AG04449 (cell line): Measurements from ENCODE around the gene LAGE3.

Source experiments
- CTCF ChIA-PET: fragments of 350-600 bp; formaldehyde crosslinking; extraction: SDS; loops from one replicate; lab custom pipeline; 2021; ENCODE audit warnings: antibody characterized with exemption; lab: Yijun Ruan, JAX
- POLR2A ChIA-PET: fragments of 400-600, 350-600 bp; formaldehyde crosslinking; extraction: SDS; loops from one replicate; lab custom pipeline; 2020; ENCODE audit warnings: antibody characterized with exemption, inconsistent platforms; lab: Yijun Ruan, JAX
- DNase-seq: peaks from one replicate; pipeline ENCODE4 v3.0.0-alpha.2; 2010; ENCODE audit warnings: low read depth, low spot score
- H3K4me3 ChIP-seq: 2 replicates; pipeline ENCODE4 v1.5.1; 2011; ENCODE audit warnings: low read depth, mild to moderate bottlenecking, control low read depth, low read length
- TF ChIP-seq, protein P1 (sequence below): IDR thresholded peaks from one replicate; pipeline ENCODE4 v1.5.1; 2011; ENCODE audit warnings: mild to moderate bottlenecking, moderate library complexity, low read length, control low read depth, inconsistent platforms; ENCODE audit not compliant: insufficient read depth; ENCODE audit errors: missing control alignments

The LAGE3 gene

DNA sequence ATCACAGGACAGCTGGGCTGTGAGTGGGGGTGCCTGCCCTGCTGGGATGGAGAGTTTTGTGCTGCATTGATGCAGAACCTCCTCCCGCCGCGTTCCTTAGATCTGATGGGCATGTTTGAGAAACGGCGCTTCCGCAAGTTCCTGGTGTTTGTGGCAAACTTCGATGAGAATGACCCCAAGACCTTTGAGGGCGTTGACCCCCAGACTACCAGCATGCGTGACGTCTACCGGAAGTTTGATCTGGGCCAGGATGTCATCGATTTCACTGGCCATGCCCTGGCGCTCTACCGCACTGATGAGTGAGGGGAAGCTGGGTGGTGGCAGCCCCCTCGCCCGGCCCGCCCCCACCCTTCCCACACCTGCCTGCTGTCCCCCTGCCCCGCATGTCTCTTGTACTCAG is 39.2 kb downstream of the LAGE3 start:
- H3K4me3 ChIP-seq, result no peak overlapping the region
- POLR2A ChIA-PET, result no interaction called here
- CTCF ChIA-PET, result no interaction called here
- DNase-seq, result no peak
- TF ChIP-seq, protein P1, sequence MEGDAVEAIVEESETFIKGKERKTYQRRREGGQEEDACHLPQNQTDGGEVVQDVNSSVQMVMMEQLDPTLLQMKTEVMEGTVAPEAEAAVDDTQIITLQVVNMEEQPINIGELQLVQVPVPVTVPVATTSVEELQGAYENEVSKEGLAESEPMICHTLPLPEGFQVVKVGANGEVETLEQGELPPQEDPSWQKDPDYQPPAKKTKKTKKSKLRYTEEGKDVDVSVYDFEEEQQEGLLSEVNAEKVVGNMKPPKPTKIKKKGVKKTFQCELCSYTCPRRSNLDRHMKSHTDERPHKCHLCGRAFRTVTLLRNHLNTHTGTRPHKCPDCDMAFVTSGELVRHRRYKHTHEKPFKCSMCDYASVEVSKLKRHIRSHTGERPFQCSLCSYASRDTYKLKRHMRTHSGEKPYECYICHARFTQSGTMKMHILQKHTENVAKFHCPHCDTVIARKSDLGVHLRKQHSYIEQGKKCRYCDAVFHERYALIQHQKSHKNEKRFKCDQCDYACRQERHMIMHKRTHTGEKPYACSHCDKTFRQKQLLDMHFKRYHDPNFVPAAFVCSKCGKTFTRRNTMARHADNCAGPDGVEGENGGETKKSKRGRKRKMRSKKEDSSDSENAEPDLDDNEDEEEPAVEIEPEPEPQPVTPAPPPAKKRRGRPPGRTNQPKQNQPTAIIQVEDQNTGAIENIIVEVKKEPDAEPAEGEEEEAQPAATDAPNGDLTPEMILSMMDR, result no peak

DNA sequence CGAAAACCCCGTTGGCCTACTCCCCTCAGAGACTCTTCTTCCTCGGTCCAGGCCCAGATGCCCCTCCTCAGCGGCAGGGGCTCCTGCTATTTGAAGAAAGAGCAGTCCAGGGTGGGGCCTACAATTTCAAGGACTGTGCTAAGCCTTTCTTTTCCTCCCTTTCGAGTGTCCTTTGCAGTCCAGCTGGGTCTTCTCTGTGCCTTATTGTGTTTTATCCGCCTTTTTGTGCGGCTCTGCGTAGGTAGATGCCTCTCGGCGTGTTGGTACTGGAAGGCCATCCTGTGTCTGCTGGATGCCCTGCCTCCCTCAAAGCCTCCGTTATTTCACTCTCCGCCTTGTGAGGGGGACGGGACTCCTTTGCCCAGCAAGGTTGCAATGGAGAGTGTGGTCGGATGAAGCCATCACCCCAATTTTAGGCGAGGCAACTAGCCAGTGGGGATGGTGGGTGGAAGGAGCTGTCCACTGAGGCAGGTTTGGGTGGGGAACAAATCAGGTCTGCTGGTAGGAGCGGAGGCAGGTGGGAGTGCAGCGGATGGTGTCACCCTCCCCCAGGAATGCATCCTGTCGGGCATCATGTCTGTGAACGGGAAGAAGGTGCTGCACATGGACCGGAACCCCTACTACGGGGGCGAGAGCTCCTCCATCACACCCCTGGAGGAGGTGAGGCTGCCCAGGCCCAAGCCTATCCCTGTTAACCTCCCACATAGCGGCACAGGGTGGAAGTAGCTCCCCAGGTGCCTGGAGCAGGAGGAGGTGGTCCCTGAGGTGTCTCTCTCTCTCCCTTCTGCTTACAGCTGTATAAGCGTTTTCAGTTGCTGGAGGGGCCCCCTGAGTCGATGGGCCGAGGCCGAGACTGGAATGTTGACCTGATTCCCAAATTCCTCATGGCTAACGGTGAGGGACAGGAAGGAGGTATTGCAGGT is 40.8 kb downstream of the LAGE3 start:
- CTCF ChIA-PET, result interaction anchor here (1.0 kb wide), 1 partner anchor 24 kb away, joined by 3 read pairs; no protein-coding TSS in a partner anchor

DNA sequence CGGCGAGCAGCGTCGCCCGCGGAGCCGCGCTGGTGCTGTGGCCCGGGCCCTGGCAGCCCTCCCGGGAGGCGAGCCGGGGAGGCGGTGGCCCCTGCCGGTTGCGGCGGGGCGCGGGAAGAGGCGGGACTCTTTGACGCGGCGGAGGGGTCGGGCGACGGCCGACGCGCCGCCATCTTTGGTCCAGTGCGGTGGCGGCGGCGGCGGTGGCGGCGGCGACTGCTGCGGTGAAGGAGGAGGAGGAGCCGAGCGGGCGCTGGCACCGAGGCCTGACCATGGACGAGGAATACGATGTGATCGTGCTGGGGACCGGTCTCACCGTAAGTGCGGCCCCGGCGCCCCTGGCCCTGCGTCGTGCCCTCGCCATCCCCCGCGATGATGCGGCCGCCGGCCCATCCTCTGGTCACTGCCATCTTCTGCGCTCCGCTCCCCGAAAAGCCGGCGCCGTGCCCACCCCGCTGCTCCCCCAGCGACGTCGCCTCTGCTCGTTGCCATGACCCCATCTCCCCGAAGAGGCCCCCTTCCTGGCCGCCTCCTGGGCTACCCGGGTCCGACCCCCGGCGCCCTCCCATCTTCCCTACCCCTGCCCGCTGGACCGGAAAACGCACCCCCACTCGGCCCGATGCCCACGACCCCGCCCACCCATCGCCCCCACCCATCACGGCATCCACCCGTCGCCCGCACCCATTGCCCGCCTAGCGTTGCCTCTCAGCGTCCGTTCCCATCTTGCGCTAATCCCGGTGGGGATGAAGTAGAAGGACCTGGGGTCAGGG is 41.9 kb downstream of the LAGE3 start, which contains the start of gene GDI1:
GDI1 (plus strand) TSS at position 172 of the 770 bp plus-strand sequence; CDS start at position 273, 101 bp downstream.
- H3K4me3 ChIP-seq, result peak within 1 kb of the TSS; percentile 68
- DNase-seq, result no peak
- CTCF ChIA-PET, result no interaction called here
- POLR2A ChIA-PET, result no interaction called here
- TF ChIP-seq, protein P1, result no peak

More for the DNA sequence above, 40.8 kb downstream of the LAGE3 start:
- POLR2A ChIA-PET, result interaction anchor here (0.8 kb wide), 1 partner anchor 37 kb away, joined by 3 read pairs; no protein-coding TSS in a partner anchor
- H3K4me3 ChIP-seq, result peak overlapping the region; percentile 68
- TF ChIP-seq, protein P1, result no peak
- no peak for DNase-seq

DNA sequence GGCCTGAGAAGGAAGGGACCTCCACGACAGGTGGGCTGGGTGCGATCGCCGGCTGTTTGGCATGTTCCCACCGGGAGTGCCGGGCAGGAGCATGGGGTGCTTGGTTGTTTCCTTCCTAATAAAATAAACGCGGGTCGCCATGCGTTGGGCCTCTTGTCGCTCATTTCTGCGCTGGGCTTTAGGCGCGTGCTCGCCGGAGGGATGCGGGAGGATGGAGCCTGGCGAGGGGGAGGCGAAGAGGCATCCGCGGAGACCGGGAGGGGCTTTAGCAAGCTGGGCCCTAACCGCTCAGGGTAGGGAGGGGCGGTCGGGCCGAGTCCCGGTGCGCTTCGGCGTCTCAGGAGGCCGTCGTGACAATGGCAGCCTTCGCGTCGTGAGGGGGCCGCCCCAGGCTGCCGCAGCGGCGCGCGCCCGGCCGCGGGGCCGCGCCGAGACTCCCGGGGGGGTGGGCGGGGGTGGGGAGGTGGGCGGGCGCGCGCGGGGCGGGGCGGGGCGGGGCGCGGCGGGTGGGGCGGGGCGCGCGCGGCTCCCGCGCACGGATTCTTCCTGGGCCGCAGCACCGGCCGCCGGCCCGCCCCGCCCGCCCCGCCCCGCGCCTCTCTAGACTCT is 42.6 kb downstream of the LAGE3 start:
- no peak for DNase-seq
- CTCF ChIA-PET, result no interaction called here
- TF ChIP-seq, protein P1, result no peak
- H3K4me3 ChIP-seq, result peak overlapping the region; percentile 68
- POLR2A ChIA-PET, result no interaction called here

DNA sequence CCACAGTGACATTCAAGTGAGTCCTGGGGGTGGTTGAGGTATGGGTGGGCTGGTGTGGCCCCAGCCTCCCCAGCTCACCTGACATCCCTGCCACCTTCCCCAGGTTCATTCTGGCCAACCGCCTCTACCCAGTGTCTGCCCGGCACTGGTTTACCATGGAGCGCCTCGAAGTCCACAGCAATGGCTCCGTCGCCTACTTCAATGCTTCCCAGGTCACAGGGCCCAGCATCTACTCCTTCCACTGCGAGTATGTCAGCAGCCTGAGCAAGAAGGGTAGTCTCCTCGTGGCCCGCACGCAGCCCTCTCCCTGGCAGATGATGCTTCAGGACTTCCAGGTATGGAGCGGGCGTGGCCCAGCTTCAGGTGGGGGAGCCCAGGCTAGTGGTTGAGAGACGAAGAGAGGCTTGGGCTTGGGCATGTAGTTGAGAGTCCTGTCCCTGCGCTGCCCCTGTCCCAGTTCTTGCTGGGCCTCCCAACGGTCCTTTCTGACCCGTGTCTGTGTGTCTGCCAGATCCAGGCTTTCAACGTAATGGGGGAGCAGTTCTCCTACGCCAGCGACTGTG is 43.8 kb downstream of the LAGE3 start:
- ChIA-PET CTCF (no interaction called here), POLR2A (no interaction called here)
- DNase-seq, result no peak
- no peak overlapping the region for H3K4me3 ChIP-seq
- TF ChIP-seq, protein P1, result no peak
